HepG2 (cell line): ENCODE data around the gene TCF12. TPM values are rescaled to one million over a fixed set of nuclear protein-coding genes. Genes with fewer than 3 reads are reported as not detected.

Source experiments
- CBFB ChIP-seq: sonication (generic); formaldehyde crosslinking; IDR thresholded peaks from 2 replicates; pipeline ENCODE4 v1.4.0; 2020; ENCODE audit warnings: missing genetic modification reagents
- FOXA1 ChIP-seq, 2 experiments: fragments of 450-650 bp in 1 of 2; sonication (generic) in 1 of 2; formaldehyde crosslinking in 1 of 2; IDR thresholded peaks; 2 replicates each; pipeline versions ENCODE4 v1.4.0 to v1.6.1; 2016 to 2020; ENCODE audit warnings: missing genetic modification reagents in 1 of 2
- HOXA7 ChIP-seq: sonication (generic); formaldehyde crosslinking; IDR thresholded peaks from 2 replicates; pipeline ENCODE4 v1.8.1; 2022; ENCODE audit warnings: mild to moderate bottlenecking, missing genetic modification reagents, moderate library complexity
- PTBP1 ChIP-seq: fragments of 200-400 bp; formaldehyde crosslinking; IDR thresholded peaks from 2 replicates; pipeline ENCODE4 v1.6.1; 2018; ENCODE audit warnings: low read length, low read depth; ENCODE audit not compliant: poor library complexity, severe bottlenecking
- SAFB2 ChIP-seq: sonication (generic); formaldehyde crosslinking; IDR thresholded peaks from 2 replicates; pipeline ENCODE4 v1.5.1; 2020; ENCODE audit warnings: missing genetic modification reagents, low read depth, mild to moderate bottlenecking, borderline replicate concordance
- SALL2 ChIP-seq: sonication (generic); formaldehyde crosslinking; IDR thresholded peaks from 2 replicates; pipeline ENCODE4 v1.8.1; 2023; ENCODE audit warnings: mild to moderate bottlenecking, missing genetic modification reagents, inconsistent platforms
- ZBTB7B ChIP-seq: sonication (generic); formaldehyde crosslinking; IDR thresholded peaks from 2 replicates; pipeline ENCODE4 v1.4.0; 2020; ENCODE audit warnings: missing genetic modification reagents
- ZNF30 ChIP-seq: sonication (generic); formaldehyde crosslinking; IDR thresholded peaks from 2 replicates; pipeline ENCODE4 v1.5.0; 2020; ENCODE audit warnings: mild to moderate bottlenecking, missing genetic modification reagents
- ZNF329 ChIP-seq: sonication (generic); formaldehyde crosslinking; IDR thresholded peaks from 2 replicates; pipeline ENCODE4 v1.9.0; 2021; ENCODE audit warnings: low read depth, mild to moderate bottlenecking, missing genetic modification reagents
- ZNF598 ChIP-seq: sonication (generic); formaldehyde crosslinking; IDR thresholded peaks from 2 replicates; pipeline ENCODE4 v1.5.1; 2020; ENCODE audit warnings: mild to moderate bottlenecking, missing genetic modification reagents, borderline replicate concordance
- ZNF609 ChIP-seq: sonication (generic); formaldehyde crosslinking; IDR thresholded peaks from 2 replicates; pipeline ENCODE4 v1.4.0; 2020; ENCODE audit warnings: mild to moderate bottlenecking, missing genetic modification reagents, borderline replicate concordance
- ZNF788 ChIP-seq: sonication (generic); formaldehyde crosslinking; IDR thresholded peaks from 2 replicates; pipeline ENCODE4 v1.5.0; 2020; ENCODE audit warnings: mild to moderate bottlenecking, missing genetic modification reagents, borderline replicate concordance
- polyA plus RNA-seq, 8 experiments: library from polyadenylated mRNA; depleted of rRNA in 3 of 8; stranded (reverse) in 7 of 8; unstranded in 1 of 8; fragments of >200 nt; fragmentation: Illumina TruSeq in 4 of 8; extraction: Trizol in 4 of 8; gene quantifications; 2 replicates each; pipeline versions ENCODE4 v1.2.1 to v1.2.3, GENCODE V29; 2011 to 2016; ENCODE audit warnings: low read depth in 4 of 8, missing spikeins in 1 of 8, mixed read lengths in 1 of 8; ENCODE audit not compliant: insufficient read depth in 1 of 8
- total RNA-seq, 5 experiments: library from RNA; depleted of rRNA; stranded (reverse); fragments of >200 nt; fragmentation: Illumina TruSeq; extraction: Trizol; gene quantifications; 2 replicates each; pipeline ENCODE4 v1.2.3, GENCODE V29; 2016; ENCODE audit warnings: low read depth in 1 of 5
- TF ChIP-seq, protein P1 (sequence below): sonication (generic); formaldehyde crosslinking; IDR thresholded peaks from 2 replicates; pipeline ENCODE4 v1.4.0; 2020; ENCODE audit warnings: mild to moderate bottlenecking, missing genetic modification reagents
- TF ChIP-seq, protein P2 (sequence below): sonication (generic); formaldehyde crosslinking; IDR thresholded peaks from 2 replicates; pipeline ENCODE4 v1.5.0; 2020; ENCODE audit warnings: missing genetic modification reagents

TCF12 gene
- total and polyA plus RNA-seq, 2 of the 13 experiments (the other 11 are each of a cell fraction or from before 2014, with no cell fraction given) = 48.6 to 51.1 TPM

DNA sequence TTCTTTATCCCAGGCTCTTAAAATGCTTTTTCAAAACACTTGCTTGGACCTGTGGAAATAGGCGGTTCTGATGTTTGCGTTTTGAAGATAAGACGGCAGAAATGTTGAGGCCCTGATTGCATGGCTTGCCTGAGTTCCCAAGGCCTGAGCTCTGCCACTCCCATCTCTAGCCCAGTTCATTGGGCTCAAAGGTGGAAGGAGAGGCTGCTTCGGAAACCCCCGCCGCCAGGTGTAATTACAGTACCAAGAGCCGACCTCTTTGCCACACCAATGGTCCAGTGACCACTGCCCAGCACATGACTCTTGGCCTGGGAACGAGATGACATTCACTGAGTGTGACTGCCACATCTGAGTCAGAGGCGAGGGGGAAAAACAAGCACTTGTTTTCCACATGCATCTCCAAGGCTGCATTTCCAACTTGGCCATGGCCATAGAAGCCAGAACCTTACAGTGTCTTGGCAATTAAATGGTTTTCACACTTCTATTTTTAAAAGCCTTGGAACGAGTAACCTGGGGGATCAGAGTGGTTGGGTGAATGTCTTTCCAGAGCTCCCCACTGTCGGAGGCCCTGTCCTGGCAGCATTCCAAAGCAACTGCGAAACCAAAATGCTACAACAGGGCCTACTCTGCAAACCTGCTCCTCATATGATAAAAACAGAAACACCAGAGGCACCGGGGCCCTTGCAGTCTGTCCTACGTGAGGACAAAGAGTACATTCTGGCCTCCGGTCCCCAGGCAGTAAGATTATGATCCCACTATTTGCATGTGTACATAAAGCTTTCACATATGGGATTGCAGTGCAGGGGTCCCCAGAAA is 394.1 kb downstream of the TCF12 start (continued):
- TF ChIP-seq, protein P1, sequence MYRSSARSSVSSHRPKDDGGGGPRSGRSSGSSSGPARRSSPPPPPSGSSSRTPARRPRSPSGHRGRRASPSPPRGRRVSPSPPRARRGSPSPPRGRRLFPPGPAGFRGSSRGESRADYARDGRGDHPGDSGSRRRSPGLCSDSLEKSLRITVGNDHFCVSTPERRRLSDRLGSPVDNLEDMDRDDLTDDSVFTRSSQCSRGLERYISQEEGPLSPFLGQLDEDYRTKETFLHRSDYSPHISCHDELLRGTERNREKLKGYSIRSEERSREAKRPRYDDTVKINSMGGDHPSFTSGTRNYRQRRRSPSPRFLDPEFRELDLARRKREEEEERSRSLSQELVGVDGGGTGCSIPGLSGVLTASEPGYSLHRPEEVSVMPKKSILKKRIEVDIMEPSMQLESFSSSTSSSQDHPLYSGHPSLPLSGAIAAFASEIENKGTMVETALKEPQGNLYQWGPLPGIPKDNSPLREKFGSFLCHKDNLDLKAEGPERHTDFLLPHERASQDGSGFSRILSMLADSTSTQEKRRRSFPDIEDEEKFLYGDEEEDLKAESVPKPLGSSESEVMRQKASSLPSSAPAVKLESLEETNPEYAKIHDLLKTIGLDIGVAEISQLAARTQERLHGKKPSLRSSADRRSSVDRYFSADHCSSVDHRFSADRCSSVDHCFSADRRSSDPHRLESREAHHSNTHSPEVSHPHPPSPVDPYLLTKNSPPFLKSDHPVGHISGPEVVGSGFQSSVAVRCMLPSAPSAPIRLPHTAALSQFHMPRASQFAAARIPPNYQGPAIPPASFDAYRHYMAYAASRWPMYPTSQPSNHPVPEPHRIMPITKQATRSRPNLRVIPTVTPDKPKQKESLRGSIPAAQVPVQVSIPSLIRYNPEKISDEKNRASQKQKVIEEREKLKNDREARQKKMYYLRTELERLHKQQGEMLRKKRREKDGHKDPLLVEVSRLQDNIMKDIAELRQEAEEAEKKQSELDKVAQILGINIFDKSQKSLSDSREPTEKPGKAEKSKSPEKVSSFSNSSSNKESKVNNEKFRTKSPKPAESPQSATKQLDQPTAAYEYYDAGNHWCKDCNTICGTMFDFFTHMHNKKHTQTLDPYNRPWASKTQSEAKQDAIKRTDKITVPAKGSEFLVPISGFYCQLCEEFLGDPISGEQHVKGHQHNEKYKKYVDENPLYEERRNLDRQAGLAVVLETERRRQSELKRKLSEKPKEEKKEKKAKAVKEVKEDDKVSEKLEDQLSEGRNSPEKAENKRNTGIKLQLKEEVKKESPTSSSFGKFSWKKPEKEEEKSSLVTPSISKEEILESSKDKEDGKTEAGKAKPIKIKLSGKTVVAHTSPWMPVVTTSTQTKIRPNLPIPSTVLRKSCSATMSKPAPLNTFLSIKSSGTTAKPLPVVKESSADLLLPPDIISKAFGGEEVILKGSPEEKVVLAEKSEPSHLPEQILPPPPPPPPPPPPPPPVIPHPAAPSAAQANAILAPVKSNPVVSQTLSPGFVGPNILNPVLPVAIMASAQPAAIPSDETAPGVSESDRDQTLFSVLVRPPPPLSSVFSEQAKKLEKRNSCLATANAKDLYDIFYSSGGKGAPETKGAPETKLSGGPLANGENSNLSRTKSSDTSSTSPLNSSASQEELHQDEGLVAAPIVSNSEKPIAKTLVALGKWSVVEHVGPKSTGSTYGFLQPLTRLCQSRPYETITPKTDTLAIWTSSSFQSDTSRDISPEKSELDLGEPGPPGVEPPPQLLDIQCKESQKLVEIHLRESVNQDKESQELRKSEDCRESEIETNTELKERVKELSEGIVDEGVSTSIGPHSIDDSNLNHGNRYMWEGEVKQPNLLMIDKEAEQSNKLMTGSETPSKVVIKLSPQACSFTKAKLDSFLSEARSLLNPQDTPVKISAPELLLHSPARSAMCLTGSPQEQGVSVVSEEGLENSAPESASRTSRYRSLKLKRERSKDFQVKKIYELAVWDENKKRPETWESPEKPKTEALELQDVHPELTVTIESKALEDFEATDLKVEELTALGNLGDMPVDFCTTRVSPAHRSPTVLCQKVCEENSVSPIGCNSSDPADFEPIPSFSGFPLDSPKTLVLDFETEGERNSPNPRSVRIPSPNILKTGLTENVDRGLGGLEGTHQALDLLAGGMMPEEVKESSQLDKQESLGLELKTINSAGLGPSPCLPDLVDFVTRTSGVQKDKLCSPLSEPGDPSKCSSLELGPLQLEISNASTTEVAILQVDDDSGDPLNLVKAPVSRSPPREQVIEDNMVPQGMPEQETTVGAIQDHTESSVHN (CRISPR knock-in tag) = no peak
- TF ChIP-seq HOXA7 (CRISPR knock-in tag) = no peak
- no peak for TF ChIP-seq FOXA1 (IDR thresholded peaks at IDR 0.05)
- TF ChIP-seq FOXA1 (CRISPR knock-in tag; IDR thresholded peaks at IDR 0.05) = peak; percentile 68
- no peak for TF ChIP-seq SALL2 (CRISPR knock-in tag)
- TF ChIP-seq ZBTB7B (CRISPR knock-in tag) = no peak; the same call in 1 of the 2 replicates
- TF ChIP-seq PTBP1 = no peak
- no peak for TF ChIP-seq CBFB (CRISPR knock-in tag)
- no peak for TF ChIP-seq SAFB2 (CRISPR knock-in tag)
- no peak for TF ChIP-seq ZNF30 (CRISPR knock-in tag)
- TF ChIP-seq, protein P2, sequence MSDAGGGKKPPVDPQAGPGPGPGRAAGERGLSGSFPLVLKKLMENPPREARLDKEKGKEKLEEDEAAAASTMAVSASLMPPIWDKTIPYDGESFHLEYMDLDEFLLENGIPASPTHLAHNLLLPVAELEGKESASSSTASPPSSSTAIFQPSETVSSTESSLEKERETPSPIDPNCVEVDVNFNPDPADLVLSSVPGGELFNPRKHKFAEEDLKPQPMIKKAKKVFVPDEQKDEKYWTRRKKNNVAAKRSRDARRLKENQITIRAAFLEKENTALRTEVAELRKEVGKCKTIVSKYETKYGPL = no peak
- no peak for TF ChIP-seq ZNF788 (CRISPR knock-in tag)
- no peak for TF ChIP-seq ZNF598 (CRISPR knock-in tag)
- TF ChIP-seq ZNF609 (CRISPR knock-in tag) = no peak
- TF ChIP-seq ZNF329 (CRISPR knock-in tag) = no peak
